Activated CD4-positive, alpha-beta T cell treated with anti-CD3 and anti-CD28 coated beads, Interleukin-2, amount 50 U/mL, for 1 hour (primary cell): ENCODE results near the gene AGBL2.

Experiments
- DNase-seq: peaks from one replicate; pipeline ENCODE4 v3.0.0-alpha.2; 2020

AGBL2 gene

GRCh38 chr11:47628026-47628425 lies 87.1 kb downstream of the AGBL2 start:
- no peak for DNase-seq

GRCh38 chr11:47626234-47626633 lies 88.9 kb downstream of the AGBL2 start:
- no peak for DNase-seq

GRCh38 chr11:47620836-47621378 lies 94.3 kb downstream of the AGBL2 start:
- no peak for DNase-seq

GRCh38 chr11:47617417-47617809 lies 97.8 kb downstream of the AGBL2 start:
- DNase-seq, result no peak

- DNase-seq, result no peak
Measured at GRCh38 chr11:47616726-47617416, 98.3 kb downstream of the AGBL2 start.

GRCh38 chr11:47615249-47615648 lies 99.9 kb downstream of the AGBL2 start:
- DNase-seq, result no peak

- no peak for DNase-seq
Measured at GRCh38 chr11:47611348-47611794, 103.8 kb downstream of the AGBL2 start.

GRCh38 chr11:47609675-47610074 lies 105.5 kb downstream of the AGBL2 start:
- no peak for DNase-seq
